Measurements from ENCODE around the gene CD101. TPM values are rescaled to one million over a fixed set of nuclear protein-coding genes. Genes with fewer than 3 reads are reported as not detected.

CD101 gene
- total and polyA plus RNA-seq, 2 of the 8 experiments (the other 6 are each of a cell fraction or from before 2014, with no cell fraction given): 1.1 to 1.2 TPM

- no peak for TF ChIP-seq GTF2F1 (IDR thresholded peaks at IDR 0.05; ENCODE audit: borderline replicate concordance, low read depth, low read length)
- TF ChIP-seq CEBPB (IDR thresholded peaks at IDR 0.05; ENCODE audit: low read depth, low read length): no peak
- no peak for TF ChIP-seq POLR2AphosphoS5 (IDR thresholded peaks at IDR 0.05; ENCODE audit: low read depth, low read length)
Observed at GRCh38 chr1:116961606-116962005, 40.0 kb upstream of the CD101 start (continued).
